OCI-LY3 (cell line): ENCODE measurements around the gene LDLRAD4.

Experiments used
- EZH2phosphoT487 ChIP-seq: fragments of 200-600 bp; shearing (Covaris generic); IDR thresholded peaks from 2 replicates; pipeline ENCODE4 v1.6.1; 2018; ENCODE audit warnings: antibody characterized with exemption, mixed run types, low read depth
- TF ChIP-seq, protein P1 (sequence below): fragments of 200-600, 300-600 bp; sonication (generic); IDR thresholded peaks from 2 replicates; pipeline ENCODE4 v1.5.1; 2014; ENCODE audit warnings: antibody characterized with exemption, low read length, low read depth

DNA sequence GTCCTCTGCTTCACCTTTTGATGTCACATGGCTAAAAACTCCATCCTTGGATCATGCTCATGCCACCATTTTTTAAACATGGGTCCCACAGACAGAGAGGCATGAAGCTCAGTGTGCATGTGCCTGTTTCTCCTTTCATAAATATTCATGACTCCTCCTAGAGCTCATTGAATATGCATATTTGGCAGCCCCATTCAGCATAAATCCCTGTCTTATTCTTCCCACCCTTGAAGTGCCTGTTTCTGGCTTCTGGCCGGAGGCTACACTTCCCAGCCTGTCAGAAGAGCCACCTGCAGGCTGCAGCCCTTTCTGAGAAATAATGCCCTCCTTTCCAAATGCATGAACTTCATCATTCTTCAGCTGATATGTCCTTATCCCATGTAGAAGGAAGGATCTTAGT is 109.7 kb downstream of the LDLRAD4 start:
- TF ChIP-seq, protein P1, sequence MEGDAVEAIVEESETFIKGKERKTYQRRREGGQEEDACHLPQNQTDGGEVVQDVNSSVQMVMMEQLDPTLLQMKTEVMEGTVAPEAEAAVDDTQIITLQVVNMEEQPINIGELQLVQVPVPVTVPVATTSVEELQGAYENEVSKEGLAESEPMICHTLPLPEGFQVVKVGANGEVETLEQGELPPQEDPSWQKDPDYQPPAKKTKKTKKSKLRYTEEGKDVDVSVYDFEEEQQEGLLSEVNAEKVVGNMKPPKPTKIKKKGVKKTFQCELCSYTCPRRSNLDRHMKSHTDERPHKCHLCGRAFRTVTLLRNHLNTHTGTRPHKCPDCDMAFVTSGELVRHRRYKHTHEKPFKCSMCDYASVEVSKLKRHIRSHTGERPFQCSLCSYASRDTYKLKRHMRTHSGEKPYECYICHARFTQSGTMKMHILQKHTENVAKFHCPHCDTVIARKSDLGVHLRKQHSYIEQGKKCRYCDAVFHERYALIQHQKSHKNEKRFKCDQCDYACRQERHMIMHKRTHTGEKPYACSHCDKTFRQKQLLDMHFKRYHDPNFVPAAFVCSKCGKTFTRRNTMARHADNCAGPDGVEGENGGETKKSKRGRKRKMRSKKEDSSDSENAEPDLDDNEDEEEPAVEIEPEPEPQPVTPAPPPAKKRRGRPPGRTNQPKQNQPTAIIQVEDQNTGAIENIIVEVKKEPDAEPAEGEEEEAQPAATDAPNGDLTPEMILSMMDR = no peak
- TF ChIP-seq EZH2phosphoT487 = no peak
